GM21381 (cell line): ENCODE data around the gene ZC3H12D.
"Not testable (repeated sequence)": the region's sequence is repeated elsewhere in the genome, so short reads cannot be mapped to it uniquely, and the experiment has no call there.

Experiments used
- ATAC-seq: cut with Tn5 transposase; IDR thresholded peaks from one replicate; pipeline ENCODE4 v1.9.1; 2021; ENCODE audit warnings: mild to moderate bottlenecking, moderate library complexity; ENCODE audit not compliant: unreplicated experiment

Gene ZC3H12D

GRCh38 chr6:149444360-149445094 is 40.3 kb downstream of the ZC3H12D start:
- not testable (repeated sequence) for ATAC-seq

- ATAC-seq, result no peak
Observed at GRCh38 chr6:149443411-149444181, 41.2 kb downstream of the ZC3H12D start.

GRCh38 chr6:149441740-149442139 is 43.1 kb downstream of the ZC3H12D start:
- ATAC-seq, result no peak

GRCh38 chr6:149440735-149441671 is 43.8 kb downstream of the ZC3H12D start:
- ATAC-seq, result no peak

- ATAC-seq, result no peak
Observed at GRCh38 chr6:149439626-149440025, 45.2 kb downstream of the ZC3H12D start.

GRCh38 chr6:149438855-149439254 is 46.0 kb downstream of the ZC3H12D start:
- ATAC-seq, result no peak

GRCh38 chr6:149437212-149437611 is 47.6 kb downstream of the ZC3H12D start:
- ATAC-seq, result no peak

GRCh38 chr6:149436647-149437046 is 48.2 kb downstream of the ZC3H12D start:
- no peak for ATAC-seq

GRCh38 chr6:149435919-149436586 is 48.8 kb downstream of the ZC3H12D start:
- no peak for ATAC-seq

- no peak for ATAC-seq
Observed at GRCh38 chr6:149433881-149434280, 50.9 kb downstream of the ZC3H12D start.

- ATAC-seq, result no peak
Observed at GRCh38 chr6:149433405-149433804, 51.4 kb downstream of the ZC3H12D start.

GRCh38 chr6:149431905-149432775 is 52.7 kb downstream of the ZC3H12D start:
- peak; percentile 80 for ATAC-seq

- no peak for ATAC-seq
Observed at GRCh38 chr6:149429427-149430360, 55.1 kb downstream of the ZC3H12D start.

- ATAC-seq, result no peak
Observed at GRCh38 chr6:149428606-149429005, 56.2 kb downstream of the ZC3H12D start.

- no peak for ATAC-seq
Observed at GRCh38 chr6:149425754-149426153, 59.1 kb downstream of the ZC3H12D start.

GRCh38 chr6:149425224-149425623 is 59.6 kb downstream of the ZC3H12D start:
- no peak for ATAC-seq

GRCh38 chr6:149423964-149424440 is 60.8 kb downstream of the ZC3H12D start:
- ATAC-seq, result no peak

GRCh38 chr6:149422581-149422980 is 62.2 kb downstream of the ZC3H12D start:
- no peak for ATAC-seq
